Activated T-cell treated with anti-CD3 and anti-CD28 coated beads, Interleukin-2, amount 50 U/mL, for 4 hours (primary cell): ENCODE measurements around the gene CCSER1. TPM values are rescaled to one million over a fixed set of nuclear protein-coding genes. Genes with fewer than 3 reads are reported as not detected.

Experiments used
- ATAC-seq, 2 donors: fragments of 200-7000 bp; cut with Tn5 transposase; one replicate each; pipeline ENCODE4 v1.10.0; 2021
- DNase-seq: peaks from one replicate; pipeline ENCODE4 v3.0.0-alpha.2; 2020
- H3K27me3 Mint-ChIP-seq: one replicate; pipeline ENCODE4 v1.8.0; 2021; ENCODE audit warnings: low read depth, mixed read lengths
- H3K36me3 Mint-ChIP-seq: one replicate; pipeline ENCODE4 v1.8.0; 2022; ENCODE audit warnings: mixed read lengths; ENCODE audit not compliant: insufficient read depth
- H3K4me1 Mint-ChIP-seq: one replicate; pipeline ENCODE4 v1.8.0; 2021; ENCODE audit warnings: low read depth, mixed read lengths
- H3K4me3 Mint-ChIP-seq: one replicate; pipeline ENCODE4 v1.8.0; 2021; ENCODE audit warnings: mild to moderate bottlenecking, moderate library complexity, mixed read lengths
- H3K9me3 Mint-ChIP-seq: one replicate; pipeline ENCODE4 v1.8.0; 2021; ENCODE audit warnings: mixed read lengths
- total RNA-seq, 3 donors: library from RNA; stranded (reverse); gene quantifications; one replicate each; pipeline ENCODE4 v1.2.1, GENCODE V29; 2021

The CCSER1 gene
- total RNA-seq, 3 donors from 2014 or later = 0.10 to 0.16 TPM; not detected in 1

DNA sequence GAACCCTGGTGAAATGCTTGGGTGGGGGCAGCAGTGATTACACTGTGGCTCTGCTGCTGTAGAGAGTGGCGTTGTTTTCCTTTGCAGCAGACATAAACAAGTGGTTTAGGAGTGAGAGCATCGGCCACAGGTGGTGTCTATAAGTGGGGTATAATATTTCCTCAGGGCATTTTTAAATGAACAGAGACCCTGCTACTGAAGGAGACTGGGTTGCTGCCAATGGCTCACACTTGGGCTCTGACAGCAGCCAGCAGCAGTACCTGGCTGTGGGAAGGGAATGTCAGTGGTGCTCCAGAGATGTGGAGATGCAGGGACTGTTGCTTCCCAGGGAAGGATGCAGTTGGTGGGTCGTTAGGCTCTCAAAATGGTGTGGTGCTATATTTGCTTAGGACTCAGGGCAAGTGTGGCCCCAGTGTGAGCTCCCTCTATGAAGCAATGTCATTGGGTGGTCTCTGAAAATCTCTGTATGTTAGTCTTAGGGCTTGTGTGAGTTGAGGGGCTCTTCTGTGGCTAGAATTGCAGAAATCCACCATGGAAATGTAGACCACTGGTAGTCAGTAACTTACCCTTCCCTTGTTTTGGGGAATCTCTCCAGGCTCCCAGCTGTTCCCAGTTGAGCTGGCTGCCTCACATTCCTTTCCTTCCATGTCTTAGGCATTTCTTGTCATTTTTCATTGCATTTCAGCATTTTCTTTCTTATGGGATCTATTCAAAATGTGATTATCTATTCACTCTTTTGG lies 1153.5 kb downstream of the CCSER1 start:
- Mint-ChIP-seq H3K36me3 (no peaks in the 10 kb centered on the region), H3K27me3 (no peaks in the 10 kb centered on the region), H3K4me3 (no peak overlapping the region), H3K4me1 (no peaks in the 10 kb centered on the region), H3K9me3 (peaks cover 13% of the 10 kb centered on the region)
- ATAC-seq (no peak), DNase-seq (no peak)

DNA sequence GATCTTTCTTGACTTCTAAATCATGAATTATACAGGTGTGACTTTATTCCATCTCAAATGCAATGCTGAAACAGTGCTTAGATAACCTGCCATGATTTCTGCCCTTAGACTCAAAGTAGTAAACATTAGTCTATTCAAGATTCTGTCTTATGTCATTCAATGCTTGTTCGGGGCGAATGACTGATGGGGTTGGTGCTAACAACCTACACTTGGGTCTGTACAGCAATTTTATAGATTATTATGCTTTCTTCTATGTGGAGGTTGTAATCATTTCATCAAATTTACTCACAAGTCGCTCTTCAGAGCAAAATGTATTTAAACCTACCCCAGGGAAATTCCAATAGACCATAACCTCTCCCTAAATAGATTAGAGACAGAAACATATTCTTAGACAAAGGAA lies 1155.0 kb downstream of the CCSER1 start:
- no peak for DNase-seq
- Mint-ChIP-seq H3K4me1 (no peaks in the 10 kb centered on the region), H3K36me3 (no peaks in the 10 kb centered on the region), H3K9me3 (peaks cover 6% of the 10 kb centered on the region), H3K27me3 (no peaks in the 10 kb centered on the region), H3K4me3 (no peak overlapping the region)
- ATAC-seq = no peak

DNA sequence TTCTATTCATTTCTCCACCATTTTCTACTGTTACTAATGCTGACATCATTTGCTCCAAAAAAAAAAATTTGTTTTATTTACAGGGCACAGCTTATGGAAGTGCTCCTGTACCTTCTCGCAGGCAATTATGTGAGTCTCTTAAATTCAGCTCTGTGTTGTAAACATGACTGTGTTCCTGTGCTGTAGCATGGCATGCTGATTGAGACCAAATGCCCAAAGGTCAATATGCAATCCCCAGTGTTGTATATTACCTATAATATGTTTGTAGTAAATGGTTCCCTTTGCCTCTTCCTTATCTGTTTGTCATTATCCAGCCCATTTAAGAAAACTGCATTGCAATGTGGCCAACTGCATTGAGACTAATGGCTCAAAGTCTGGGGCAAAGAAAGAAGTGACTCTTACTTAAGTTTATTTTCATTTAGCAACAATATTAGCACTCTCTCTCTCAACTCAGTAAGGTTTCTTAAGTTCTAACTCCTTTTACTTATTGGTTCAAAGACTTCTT lies 1156.6 kb downstream of the CCSER1 start:
- H3K27me3 Mint-ChIP-seq = no peaks in the 10 kb centered on the region
- no peaks in the 10 kb centered on the region for H3K36me3 Mint-ChIP-seq
- no peak overlapping the region for H3K4me3 Mint-ChIP-seq
- H3K9me3 Mint-ChIP-seq = peaks cover 6% of the 10 kb centered on the region
- ATAC-seq (no peak), DNase-seq (no peak)
- H3K4me1 Mint-ChIP-seq = no peaks in the 10 kb centered on the region

DNA sequence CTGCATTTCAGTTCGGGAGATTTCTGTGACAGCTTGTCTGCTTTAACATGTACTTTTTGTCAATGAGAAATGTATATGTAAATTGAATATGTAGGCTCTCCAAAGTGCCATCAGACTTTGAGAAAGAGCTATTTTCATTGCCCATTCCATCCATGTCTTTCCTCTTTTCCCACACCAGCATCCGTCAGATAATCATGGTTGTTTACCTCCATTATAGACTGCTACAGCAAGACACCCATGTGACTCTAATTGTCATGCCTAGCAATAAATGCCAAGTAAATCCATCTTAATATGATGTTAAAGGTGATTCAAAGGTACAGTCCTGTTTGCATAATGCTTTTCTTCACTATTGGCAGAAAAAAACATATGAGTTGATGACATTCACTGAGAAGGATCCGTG lies 1157.3 kb downstream of the CCSER1 start:
- H3K4me1 Mint-ChIP-seq = no peaks in the 10 kb centered on the region
- no peaks in the 10 kb centered on the region for H3K36me3 Mint-ChIP-seq
- no peaks in the 10 kb centered on the region for H3K27me3 Mint-ChIP-seq

DNA sequence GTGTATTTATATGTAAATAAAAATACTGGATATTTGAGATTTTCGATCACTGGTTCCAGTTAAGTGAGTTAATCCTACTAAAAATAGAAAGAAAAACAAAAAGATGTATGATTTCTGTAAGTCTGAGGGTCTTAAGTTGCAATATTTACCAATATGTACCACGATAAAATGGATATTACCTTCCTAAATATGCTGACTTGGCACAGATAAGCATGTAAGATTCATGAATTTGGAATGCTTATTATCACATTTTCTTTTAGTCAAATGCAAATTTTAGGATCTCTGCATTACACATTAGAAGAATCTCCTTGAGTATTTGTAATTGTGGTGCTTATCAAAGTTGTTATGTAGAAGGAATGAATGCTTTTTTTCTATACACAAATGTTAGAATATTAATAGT lies 1158.3 kb downstream of the CCSER1 start:
- Mint-ChIP-seq H3K4me1 (no peaks in the 10 kb centered on the region), H3K27me3 (no peaks in the 10 kb centered on the region), H3K4me3 (no peak overlapping the region), H3K36me3 (no peaks in the 10 kb centered on the region), H3K9me3 (peaks cover 11% of the 10 kb centered on the region)
- ATAC-seq (no peak), DNase-seq (no peak)

More for the DNA sequence above, 1157.3 kb downstream of the CCSER1 start:
- DNase-seq = no peak
- ATAC-seq = no peak
- no peak overlapping the region for H3K4me3 Mint-ChIP-seq
- peaks cover 7% of the 10 kb centered on the region for H3K9me3 Mint-ChIP-seq

DNA sequence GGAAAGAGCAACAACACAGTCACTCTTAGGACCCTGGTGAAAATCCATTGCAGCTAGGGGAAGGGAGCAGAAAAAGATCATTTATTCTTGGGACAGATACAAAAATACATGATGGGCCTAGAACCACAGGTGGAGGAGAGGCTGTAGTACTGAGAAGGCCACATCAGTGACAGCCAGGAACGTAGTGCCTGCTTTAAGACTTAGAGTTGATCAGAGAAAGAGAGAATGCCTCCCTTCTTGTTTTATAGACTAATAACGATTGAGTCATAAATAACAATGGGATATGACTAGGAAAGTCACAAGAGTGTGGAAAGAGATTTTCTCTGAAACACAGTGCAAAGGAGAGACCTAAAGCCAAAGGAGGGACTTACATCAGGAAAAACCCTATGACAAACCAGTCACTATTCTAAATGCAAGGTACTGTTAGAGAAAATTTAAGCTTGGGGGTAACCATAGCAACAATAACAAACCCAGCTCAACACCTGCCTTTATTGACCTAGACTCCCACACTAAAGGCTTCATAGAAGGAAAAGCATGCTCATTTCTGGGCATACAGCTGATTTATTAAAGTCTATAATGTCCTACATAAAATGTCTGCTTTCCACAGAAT lies 1161.6 kb downstream of the CCSER1 start:
- peaks cover 11% of the 10 kb centered on the region for H3K9me3 Mint-ChIP-seq
- no peak overlapping the region for H3K4me3 Mint-ChIP-seq
- DNase-seq = no peak
- ATAC-seq = no peak
- no peaks in the 10 kb centered on the region for H3K27me3 Mint-ChIP-seq
- no peaks in the 10 kb centered on the region for H3K4me1 Mint-ChIP-seq
- no peaks in the 10 kb centered on the region for H3K36me3 Mint-ChIP-seq

DNA sequence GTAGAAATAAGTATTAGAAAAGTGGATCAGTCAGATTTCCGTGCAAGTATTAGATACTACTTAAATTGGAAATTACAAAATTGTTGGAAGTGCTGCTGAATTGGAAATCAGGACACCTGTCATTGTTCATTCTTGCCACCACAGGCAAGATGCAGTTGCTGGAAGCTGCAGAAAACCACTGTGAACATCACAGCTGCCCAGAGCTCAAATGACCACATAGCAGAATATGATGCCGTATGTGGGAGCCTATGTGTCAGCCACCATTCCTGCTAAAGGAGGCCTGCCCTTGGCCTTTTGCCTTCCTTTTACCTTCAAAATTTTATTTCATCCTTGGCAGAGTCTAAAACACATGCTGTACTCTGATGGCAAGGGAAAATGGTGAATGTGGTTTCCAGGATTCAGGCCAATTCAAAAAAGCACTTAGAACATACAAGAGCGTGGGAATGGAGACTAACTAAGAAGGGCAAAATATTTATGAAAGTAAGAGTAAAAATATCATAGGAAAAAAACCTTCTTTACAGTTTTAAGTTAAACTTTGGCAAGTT lies 1171.0 kb downstream of the CCSER1 start:
- Mint-ChIP-seq H3K4me3 (no peak overlapping the region), H3K9me3 (peaks cover 6% of the 10 kb centered on the region), H3K27me3 (no peaks in the 10 kb centered on the region), H3K36me3 (no peaks in the 10 kb centered on the region), H3K4me1 (no peaks in the 10 kb centered on the region)
- DNase-seq = no peak
- ATAC-seq = no peak

DNA sequence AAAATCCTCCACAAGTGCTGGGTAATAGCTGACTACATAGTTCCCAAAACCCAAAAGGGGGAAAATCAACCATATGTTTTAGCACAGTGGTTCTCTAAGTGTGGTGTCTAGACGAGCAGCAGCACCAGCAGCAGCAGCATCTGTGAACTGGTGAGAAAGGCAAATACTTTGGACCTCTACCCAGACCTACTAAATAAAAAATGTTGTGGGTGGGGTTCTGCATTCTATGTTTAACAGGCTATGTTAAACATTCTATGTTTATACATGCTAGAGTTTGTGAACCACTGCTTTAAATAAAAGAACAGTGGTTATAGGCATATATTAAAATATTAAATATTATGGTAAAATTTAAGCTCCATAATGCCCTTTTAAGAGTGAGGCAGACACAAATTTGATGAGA lies 1171.6 kb downstream of the CCSER1 start:
- H3K36me3 Mint-ChIP-seq = no peaks in the 10 kb centered on the region
- no peak for ATAC-seq
- H3K27me3 Mint-ChIP-seq = no peaks in the 10 kb centered on the region
- H3K9me3 Mint-ChIP-seq = peaks cover 6% of the 10 kb centered on the region
- H3K4me1 Mint-ChIP-seq = no peaks in the 10 kb centered on the region
- H3K4me3 Mint-ChIP-seq = no peak overlapping the region
- DNase-seq = no peak

DNA sequence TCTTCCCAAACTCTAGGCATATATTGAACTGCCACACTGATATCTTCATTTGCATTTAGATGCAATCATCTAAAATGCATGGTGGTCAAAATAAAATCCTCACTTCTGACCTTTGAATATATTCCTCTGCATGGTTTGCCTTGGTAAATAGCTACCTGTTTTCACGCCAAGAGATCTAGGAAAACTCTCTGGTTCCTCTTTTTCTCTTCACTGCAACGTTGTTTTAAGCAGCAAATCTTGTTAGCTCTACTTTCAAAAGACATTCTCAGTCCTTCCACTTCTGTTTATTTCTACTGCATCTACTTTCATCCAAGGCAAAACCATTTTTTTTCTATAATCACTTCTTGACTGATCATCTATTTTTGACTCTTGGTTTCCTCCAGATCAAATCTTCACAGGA lies 1174.9 kb downstream of the CCSER1 start:
- no peaks in the 10 kb centered on the region for H3K36me3 Mint-ChIP-seq
- H3K4me1 Mint-ChIP-seq = no peaks in the 10 kb centered on the region
- no peak for DNase-seq
- no peak for ATAC-seq
- H3K27me3 Mint-ChIP-seq = no peaks in the 10 kb centered on the region
- no peak overlapping the region for H3K4me3 Mint-ChIP-seq
- H3K9me3 Mint-ChIP-seq = peaks cover 6% of the 10 kb centered on the region

DNA sequence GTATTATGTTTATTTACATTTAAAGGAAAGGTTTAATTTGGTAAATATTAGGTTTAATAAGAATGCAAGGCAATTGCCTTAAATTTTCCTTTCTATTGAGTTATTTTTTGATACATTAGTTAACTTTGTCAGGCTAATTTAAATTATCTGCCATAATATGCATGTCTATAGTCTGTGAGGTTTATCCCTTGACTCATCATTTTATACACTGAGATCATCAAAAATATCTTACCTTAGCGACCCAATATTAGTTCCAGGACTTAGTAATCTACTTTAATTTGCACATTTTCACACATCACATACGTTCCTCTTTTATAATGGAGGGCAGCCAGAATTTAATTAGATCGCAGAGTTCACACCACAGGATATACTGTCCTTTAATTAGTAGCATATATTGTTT lies 1177.1 kb downstream of the CCSER1 start:
- no peak for ATAC-seq
- H3K4me3 Mint-ChIP-seq = no peak overlapping the region
- H3K4me1 Mint-ChIP-seq = no peaks in the 10 kb centered on the region
- peaks cover 10% of the 10 kb centered on the region for H3K9me3 Mint-ChIP-seq
- no peaks in the 10 kb centered on the region for H3K36me3 Mint-ChIP-seq
- DNase-seq = no peak
- no peaks in the 10 kb centered on the region for H3K27me3 Mint-ChIP-seq

DNA sequence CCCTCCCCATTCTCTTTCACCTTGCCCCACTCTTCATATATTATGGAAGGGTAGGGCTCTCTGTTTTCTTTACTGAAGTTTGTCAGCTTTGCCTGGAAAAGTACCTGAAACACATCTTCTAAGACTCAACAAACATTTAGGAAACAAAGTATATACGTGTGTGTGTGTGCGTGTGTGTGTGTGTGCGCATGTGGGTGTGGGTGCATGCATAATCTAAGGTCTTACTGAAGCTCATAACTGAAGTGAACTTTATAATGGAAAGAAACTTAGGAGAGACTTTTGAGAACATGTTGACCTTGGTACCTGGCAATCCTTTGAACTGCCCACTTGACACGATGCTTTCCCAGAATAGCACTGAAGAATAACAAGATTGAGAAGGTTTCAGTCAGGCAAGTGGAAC lies 1190.2 kb downstream of the CCSER1 start:
- ATAC-seq (no peak), DNase-seq (no peak)
- Mint-ChIP-seq H3K4me3 (no peak overlapping the region), H3K4me1 (no peaks in the 10 kb centered on the region), H3K36me3 (no peaks in the 10 kb centered on the region), H3K9me3 (peaks cover 13% of the 10 kb centered on the region), H3K27me3 (no peaks in the 10 kb centered on the region)

DNA sequence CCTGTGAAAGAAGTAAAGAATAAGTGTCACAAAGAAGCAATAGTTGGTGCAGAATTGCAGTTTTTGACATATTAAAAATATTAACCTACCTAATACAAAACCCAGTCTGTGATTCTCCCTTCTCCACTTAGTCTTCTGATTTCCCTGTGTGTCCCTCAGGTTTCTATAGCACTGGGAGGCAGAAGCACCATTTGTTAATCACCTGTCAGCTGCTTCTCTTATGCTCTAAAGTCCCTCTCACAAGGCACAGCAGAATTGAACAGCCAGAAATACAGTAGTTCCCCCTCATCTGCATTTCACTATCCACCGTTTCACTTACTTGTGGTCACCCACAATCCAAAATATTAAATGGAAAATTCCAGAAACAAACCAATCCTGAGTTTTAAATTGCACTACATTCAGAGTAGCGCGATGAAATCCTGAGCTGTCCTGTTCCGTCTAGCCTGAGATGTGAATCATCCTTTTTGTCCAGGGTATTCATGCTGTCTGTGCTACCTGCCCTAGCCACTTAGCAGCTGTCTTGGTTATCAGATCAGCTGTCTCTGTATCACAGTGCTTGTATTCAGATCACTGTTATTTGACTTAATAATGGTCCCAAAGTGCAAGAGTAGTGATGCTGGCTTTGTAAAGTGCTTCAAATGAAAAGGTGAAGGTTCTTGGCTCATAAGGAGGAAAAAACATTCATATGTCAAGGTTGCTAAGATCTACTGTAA lies 1192.5 kb downstream of the CCSER1 start:
- Mint-ChIP-seq H3K27me3 (no peaks in the 10 kb centered on the region), H3K4me3 (no peak overlapping the region), H3K4me1 (no peaks in the 10 kb centered on the region), H3K36me3 (no peaks in the 10 kb centered on the region), H3K9me3 (peaks cover 7% of the 10 kb centered on the region)
- no peak for DNase-seq
- no peak for ATAC-seq

DNA sequence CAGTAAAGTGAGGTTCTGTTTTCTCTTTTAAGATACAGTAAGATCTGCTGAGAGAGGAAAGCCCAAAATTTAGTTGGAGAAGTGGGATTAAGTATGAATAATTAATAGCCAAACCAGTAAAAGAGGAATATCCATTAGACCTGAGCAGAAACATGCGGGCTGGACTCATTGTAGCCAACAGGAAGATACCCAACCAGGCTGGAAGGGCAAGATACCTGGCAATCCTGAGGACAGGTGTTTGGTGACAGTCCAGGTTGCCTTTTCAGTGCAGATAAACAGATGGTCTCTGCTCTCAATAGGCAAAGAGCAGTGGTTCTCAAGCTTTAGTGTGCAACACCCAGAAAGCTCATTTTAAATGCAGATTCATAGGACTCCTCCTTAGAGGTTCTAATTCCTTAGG lies 1195.8 kb downstream of the CCSER1 start:
- ATAC-seq (no peak), DNase-seq (no peak)
- Mint-ChIP-seq H3K27me3 (no peaks in the 10 kb centered on the region), H3K4me3 (no peak overlapping the region), H3K4me1 (no peaks in the 10 kb centered on the region), H3K36me3 (no peaks in the 10 kb centered on the region), H3K9me3 (peaks cover 19% of the 10 kb centered on the region)

DNA sequence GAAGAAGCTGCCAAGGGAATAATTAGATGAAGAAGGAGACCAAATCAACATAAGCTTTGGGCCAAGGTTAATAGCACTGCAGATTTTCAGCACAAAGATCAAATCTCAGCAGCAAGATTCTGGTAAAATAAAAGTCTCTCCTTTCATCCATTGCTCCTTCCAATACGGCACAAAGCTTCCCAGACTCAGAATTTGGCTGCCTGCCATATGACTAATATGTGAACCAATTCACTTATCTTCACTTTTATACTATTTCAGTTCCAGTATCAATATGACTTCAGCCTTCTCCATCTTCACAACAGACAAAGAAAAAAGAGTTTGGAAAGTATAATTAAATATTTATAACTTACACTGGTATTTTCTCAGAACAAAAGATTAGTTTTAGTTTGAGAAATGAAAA lies 1198.3 kb downstream of the CCSER1 start:
- no peaks in the 10 kb centered on the region for H3K27me3 Mint-ChIP-seq
- no peak overlapping the region for H3K4me3 Mint-ChIP-seq
- no peak for ATAC-seq
- no peaks in the 10 kb centered on the region for H3K4me1 Mint-ChIP-seq
- no peaks in the 10 kb centered on the region for H3K36me3 Mint-ChIP-seq
- DNase-seq = no peak
- peaks cover 29% of the 10 kb centered on the region for H3K9me3 Mint-ChIP-seq
